ENCODE results near the gene NFASC.

NFASC gene

DNA sequence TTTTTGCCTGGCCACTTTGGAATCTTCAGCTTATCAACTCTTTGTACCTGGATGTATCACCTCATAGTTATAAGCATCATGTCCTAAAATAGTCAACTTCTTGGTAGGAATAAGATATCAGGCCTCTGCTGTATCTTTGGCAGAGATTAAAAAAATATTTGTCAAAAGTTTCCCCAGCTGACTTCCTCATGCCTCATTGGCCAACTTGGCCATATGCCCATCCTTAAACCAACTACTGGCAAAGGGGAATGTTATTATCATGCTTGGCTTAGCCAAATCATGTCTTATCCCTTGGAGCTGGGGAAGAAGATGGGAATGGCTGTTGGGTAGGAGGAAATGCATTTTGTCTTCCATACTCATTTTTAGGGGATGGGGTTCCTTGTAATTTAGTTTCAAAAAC lies 23.4 kb downstream of the NFASC start:
- Histone ChIP-seq H3K9me3 (ENCODE audit: control insufficient read depth, insufficient read depth, low read length) (no peaks in the 10 kb centered on the region), H3K36me3 (ENCODE audit: control insufficient read depth, insufficient read depth, low read length) (no peaks in the 10 kb centered on the region), H3K9ac (ENCODE audit: low read depth, low read length) (no peak overlapping the region), H3K4me1 (ENCODE audit: control insufficient read depth, insufficient read depth, low read length) (peaks cover 8% of the 10 kb centered on the region), H3K4me3 (ENCODE audit: low read depth, low read length) (no peak overlapping the region), H3K27me3 (ENCODE audit: control insufficient read depth, insufficient read depth, low read length) (no peaks in the 10 kb centered on the region)

DNA sequence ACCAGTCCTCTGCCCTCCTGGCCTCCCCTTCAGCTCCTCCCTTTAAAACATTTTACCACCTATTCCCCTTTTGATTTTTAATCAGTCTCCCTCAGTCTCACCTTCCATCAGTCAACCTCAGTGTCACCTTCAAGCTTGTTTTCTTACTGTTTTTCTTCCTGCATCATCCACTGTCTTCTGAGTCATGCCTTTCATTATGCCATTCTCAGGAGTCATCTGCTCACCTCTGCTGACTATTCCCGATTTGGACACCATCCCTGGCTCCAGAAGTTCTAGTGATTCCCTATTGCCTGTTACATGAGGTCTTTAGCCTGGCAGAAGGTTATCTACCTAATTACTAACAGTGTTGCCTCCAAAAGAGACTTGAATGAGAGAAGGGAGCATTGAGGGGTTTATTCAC lies 23.9 kb downstream of the NFASC start:
- H3K4me3 ChIP-seq (ENCODE audit: low read depth, low read length) = no peak overlapping the region
- H3K9ac ChIP-seq (ENCODE audit: low read depth, low read length) = no peak overlapping the region
- H3K9me3 ChIP-seq (ENCODE audit: control insufficient read depth, insufficient read depth, low read length) = no peaks in the 10 kb centered on the region
- no peaks in the 10 kb centered on the region for H3K27me3 ChIP-seq (ENCODE audit: control insufficient read depth, insufficient read depth, low read length)
- H3K36me3 ChIP-seq (ENCODE audit: control insufficient read depth, insufficient read depth, low read length) = no peaks in the 10 kb centered on the region
- H3K4me1 ChIP-seq (ENCODE audit: control insufficient read depth, insufficient read depth, low read length) = peaks cover 8% of the 10 kb centered on the region

GRCh38 chr1:204896023-204896422 lies 25.4 kb downstream of the NFASC start:
- Histone ChIP-seq H3K9me3 (ENCODE audit: control insufficient read depth, insufficient read depth, low read length) (no peaks in the 10 kb centered on the region), H3K4me1 (ENCODE audit: control insufficient read depth, insufficient read depth, low read length) (peaks cover 8% of the 10 kb centered on the region), H3K36me3 (ENCODE audit: control insufficient read depth, insufficient read depth, low read length) (no peaks in the 10 kb centered on the region), H3K4me3 (ENCODE audit: low read depth, low read length) (no peak overlapping the region), H3K9ac (ENCODE audit: low read depth, low read length) (no peak overlapping the region), H3K27me3 (ENCODE audit: control insufficient read depth, insufficient read depth, low read length) (no peaks in the 10 kb centered on the region)

GRCh38 chr1:204896787-204897469 lies 26.3 kb downstream of the NFASC start:
- no peaks in the 10 kb centered on the region for H3K27me3 ChIP-seq (ENCODE audit: control insufficient read depth, insufficient read depth, low read length)
- H3K4me1 ChIP-seq (ENCODE audit: control insufficient read depth, insufficient read depth, low read length) = peaks cover 8% of the 10 kb centered on the region
- no peak overlapping the region for H3K9ac ChIP-seq (ENCODE audit: low read depth, low read length)

GRCh38 chr1:204900721-204901120 lies 30.1 kb downstream of the NFASC start:
- no peaks in the 10 kb centered on the region for H3K27me3 ChIP-seq (ENCODE audit: control insufficient read depth, insufficient read depth, low read length)
- H3K9ac ChIP-seq (ENCODE audit: low read depth, low read length) = no peak overlapping the region
- no peaks in the 10 kb centered on the region for H3K36me3 ChIP-seq (ENCODE audit: control insufficient read depth, insufficient read depth, low read length)
- H3K4me1 ChIP-seq (ENCODE audit: control insufficient read depth, insufficient read depth, low read length) = peaks cover 8% of the 10 kb centered on the region
- no peak overlapping the region for H3K4me3 ChIP-seq (ENCODE audit: low read depth, low read length)
- H3K9me3 ChIP-seq (ENCODE audit: control insufficient read depth, insufficient read depth, low read length) = no peaks in the 10 kb centered on the region

More at GRCh38 chr1:204896787-204897469, 26.3 kb downstream of the NFASC start:
- H3K36me3 ChIP-seq (ENCODE audit: control insufficient read depth, insufficient read depth, low read length) = no peaks in the 10 kb centered on the region
- no peaks in the 10 kb centered on the region for H3K9me3 ChIP-seq (ENCODE audit: control insufficient read depth, insufficient read depth, low read length)
- H3K4me3 ChIP-seq (ENCODE audit: low read depth, low read length) = no peak overlapping the region

- Histone ChIP-seq H3K9ac (ENCODE audit: low read depth, low read length) (no peak overlapping the region), H3K9me3 (ENCODE audit: control insufficient read depth, insufficient read depth, low read length) (no peaks in the 10 kb centered on the region), H3K36me3 (ENCODE audit: control insufficient read depth, insufficient read depth, low read length) (no peaks in the 10 kb centered on the region), H3K4me1 (ENCODE audit: control insufficient read depth, insufficient read depth, low read length) (no peaks in the 10 kb centered on the region), H3K27me3 (ENCODE audit: control insufficient read depth, insufficient read depth, low read length) (no peaks in the 10 kb centered on the region), H3K4me3 (ENCODE audit: low read depth, low read length) (no peak overlapping the region)
These were observed 32.0 kb downstream of the NFASC start for GRCh38 chr1:204902671-204903070.

DNA sequence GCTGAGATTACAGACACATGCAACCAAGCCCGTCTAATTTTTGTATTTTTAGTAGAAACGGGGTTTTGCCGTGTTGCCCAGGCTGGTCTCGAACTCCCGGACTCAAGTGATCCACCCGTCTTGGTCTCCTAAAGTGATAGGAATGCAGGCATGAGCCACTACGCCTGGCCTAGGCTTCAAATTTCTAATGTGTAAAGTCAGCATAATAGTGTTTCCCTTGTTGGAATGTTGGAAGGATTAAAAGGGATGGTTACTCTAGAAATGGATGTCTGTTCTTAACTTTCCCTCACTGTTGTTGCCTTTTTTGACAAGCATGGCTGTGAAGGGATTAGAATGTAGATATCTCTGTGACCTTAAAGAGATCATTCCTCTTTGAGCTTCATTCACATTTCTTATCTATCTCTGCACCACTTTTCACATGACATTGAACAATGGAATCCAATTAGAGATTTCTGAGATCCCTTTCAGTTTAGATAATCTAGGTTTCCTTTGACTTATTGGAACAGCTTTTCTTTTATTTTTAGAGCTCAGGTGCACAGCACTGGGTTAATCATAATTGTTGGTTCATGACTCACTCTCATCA lies 33.7 kb downstream of the NFASC start:
- no peaks in the 10 kb centered on the region for H3K36me3 ChIP-seq (ENCODE audit: control insufficient read depth, insufficient read depth, low read length)
- no peaks in the 10 kb centered on the region for H3K9me3 ChIP-seq (ENCODE audit: control insufficient read depth, insufficient read depth, low read length)
- no peak overlapping the region for H3K9ac ChIP-seq (ENCODE audit: low read depth, low read length)
- no peak overlapping the region for H3K4me3 ChIP-seq (ENCODE audit: low read depth, low read length)
- no peaks in the 10 kb centered on the region for H3K27me3 ChIP-seq (ENCODE audit: control insufficient read depth, insufficient read depth, low read length)
- H3K4me1 ChIP-seq (ENCODE audit: control insufficient read depth, insufficient read depth, low read length) = no peaks in the 10 kb centered on the region

DNA sequence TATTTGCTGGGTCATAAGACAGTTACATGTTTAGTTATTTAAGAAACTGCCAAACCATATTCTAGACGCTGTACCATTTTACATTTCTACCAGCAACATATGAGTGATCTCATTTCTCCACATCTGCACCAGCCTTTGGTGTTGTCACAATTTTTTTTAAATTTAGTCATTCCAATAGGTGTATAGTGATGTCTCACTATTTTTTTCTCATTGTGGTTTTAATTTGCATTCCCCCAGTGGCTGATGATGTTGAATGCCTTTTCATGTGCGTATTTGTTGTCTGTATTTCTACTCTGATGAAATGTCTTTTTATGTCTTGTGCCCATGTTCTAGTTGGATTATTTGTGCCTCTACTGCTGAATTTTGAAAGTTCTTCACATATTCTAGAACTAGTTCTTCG lies 38.4 kb downstream of the NFASC start:
- Histone ChIP-seq H3K27me3 (ENCODE audit: control insufficient read depth, insufficient read depth, low read length) (no peaks in the 10 kb centered on the region), H3K36me3 (ENCODE audit: control insufficient read depth, insufficient read depth, low read length) (no peaks in the 10 kb centered on the region), H3K4me1 (ENCODE audit: control insufficient read depth, insufficient read depth, low read length) (no peaks in the 10 kb centered on the region), H3K9me3 (ENCODE audit: control insufficient read depth, insufficient read depth, low read length) (no peaks in the 10 kb centered on the region), H3K9ac (ENCODE audit: low read depth, low read length) (no peak overlapping the region), H3K4me3 (ENCODE audit: low read depth, low read length) (no peak overlapping the region)

GRCh38 chr1:204915861-204916495 lies 45.3 kb downstream of the NFASC start:
- Histone ChIP-seq H3K36me3 (ENCODE audit: control insufficient read depth, insufficient read depth, low read length) (no peaks in the 10 kb centered on the region), H3K27me3 (ENCODE audit: control insufficient read depth, insufficient read depth, low read length) (no peaks in the 10 kb centered on the region), H3K9me3 (ENCODE audit: control insufficient read depth, insufficient read depth, low read length) (no peaks in the 10 kb centered on the region), H3K4me1 (ENCODE audit: control insufficient read depth, insufficient read depth, low read length) (peaks cover 7% of the 10 kb centered on the region), H3K4me3 (ENCODE audit: low read depth, low read length) (no peak overlapping the region), H3K9ac (ENCODE audit: low read depth, low read length) (no peak overlapping the region)

DNA sequence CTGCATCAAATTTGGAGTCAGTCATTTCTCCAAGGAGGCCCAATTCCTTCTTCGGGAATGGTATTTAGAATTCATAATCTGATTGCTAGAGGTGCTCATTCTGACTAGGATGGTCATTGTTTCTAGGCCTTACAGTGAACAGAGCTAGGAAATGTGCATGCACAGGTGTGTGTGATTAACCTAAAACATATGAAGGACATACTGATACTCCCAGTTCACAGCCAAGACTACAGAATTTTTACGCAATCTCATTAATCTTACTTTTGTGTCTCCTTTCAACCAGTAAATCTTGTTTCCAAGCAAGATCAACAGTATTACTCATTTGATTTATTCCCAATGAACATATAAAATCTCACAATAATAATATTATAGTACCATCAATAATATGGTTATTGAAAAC lies 47.1 kb downstream of the NFASC start:
- H3K4me3 ChIP-seq (ENCODE audit: low read depth, low read length) = no peak overlapping the region
- H3K4me1 ChIP-seq (ENCODE audit: control insufficient read depth, insufficient read depth, low read length) = peaks cover 23% of the 10 kb centered on the region
- no peak overlapping the region for H3K9ac ChIP-seq (ENCODE audit: low read depth, low read length)
- no peaks in the 10 kb centered on the region for H3K9me3 ChIP-seq (ENCODE audit: control insufficient read depth, insufficient read depth, low read length)
- H3K27me3 ChIP-seq (ENCODE audit: control insufficient read depth, insufficient read depth, low read length) = no peaks in the 10 kb centered on the region
- no peaks in the 10 kb centered on the region for H3K36me3 ChIP-seq (ENCODE audit: control insufficient read depth, insufficient read depth, low read length)

GRCh38 chr1:204920511-204920910 lies 49.8 kb downstream of the NFASC start:
- Histone ChIP-seq H3K9me3 (ENCODE audit: control insufficient read depth, insufficient read depth, low read length) (no peaks in the 10 kb centered on the region), H3K36me3 (ENCODE audit: control insufficient read depth, insufficient read depth, low read length) (no peaks in the 10 kb centered on the region), H3K9ac (ENCODE audit: low read depth, low read length) (no peak overlapping the region), H3K4me3 (ENCODE audit: low read depth, low read length) (no peak overlapping the region), H3K27me3 (ENCODE audit: control insufficient read depth, insufficient read depth, low read length) (no peaks in the 10 kb centered on the region), H3K4me1 (ENCODE audit: control insufficient read depth, insufficient read depth, low read length) (peaks cover 42% of the 10 kb centered on the region)

- H3K9me3 ChIP-seq (ENCODE audit: control insufficient read depth, insufficient read depth, low read length) = no peaks in the 10 kb centered on the region
- no peak overlapping the region for H3K4me3 ChIP-seq (ENCODE audit: low read depth, low read length)
- no peaks in the 10 kb centered on the region for H3K36me3 ChIP-seq (ENCODE audit: control insufficient read depth, insufficient read depth, low read length)
- H3K4me1 ChIP-seq (ENCODE audit: control insufficient read depth, insufficient read depth, low read length) = peaks cover 42% of the 10 kb centered on the region
- no peaks in the 10 kb centered on the region for H3K27me3 ChIP-seq (ENCODE audit: control insufficient read depth, insufficient read depth, low read length)
- no peak overlapping the region for H3K9ac ChIP-seq (ENCODE audit: low read depth, low read length)
These were observed 50.3 kb downstream of the NFASC start for GRCh38 chr1:204920967-204921366.

Measured in iPS-15b (cell line).